H1 (cell line): ENCODE results near the gene NELL2. TPM values are rescaled to one million over a fixed set of nuclear protein-coding genes. Genes with fewer than 3 reads are reported as not detected.

Experiments
- CTCF ChIA-PET: fragments of 300-600 bp; sonication (Branson Sonifier 250); formaldehyde crosslinking; loops from one replicate; lab custom pipeline; 2021; ENCODE audit not compliant: partially characterized antibody; lab: Charles Lee
- POLR2A ChIA-PET: fragments of 300-600 bp; sonication (Branson Sonifier 250); formaldehyde crosslinking; loops from one replicate; lab custom pipeline; 2021; ENCODE audit warnings: inconsistent platforms; ENCODE audit not compliant: partially characterized antibody; lab: Charles Lee
- DNase-seq, 2 experiments: peaks; one replicate each; pipeline versions ENCODE4 v3.0.0 to v3.0.0-alpha.2; 2010 to 2022; ENCODE audit warnings: low spot score in 2 of 2, low read depth in 1 of 2, mixed read lengths in 1 of 2
- FAIRE-seq: peaks from 2 replicates; lab custom pipeline; 2011; peaks lifted over from hg19 to GRCh38; lab: Jason Lieb, UNC
- H2AFZ ChIP-seq: 2 replicates; pipeline ENCODE4 v1.8.1; 2012; ENCODE audit warnings: low read length, inconsistent platforms
- H2AK5ac ChIP-seq: 2 replicates; pipeline ENCODE4 v1.6.1; 2013; ENCODE audit warnings: low read depth, low read length
- H2BK120ac ChIP-seq: replicated peaks from 2 replicates; pipeline ENCODE3; 2013; ENCODE audit warnings: low read depth, low read length, inconsistent platforms
- H2BK12ac ChIP-seq: 2 replicates; pipeline ENCODE4 v1.6.1; 2013; ENCODE audit warnings: low read depth, low read length
- H2BK15ac ChIP-seq: 2 replicates; pipeline ENCODE4 v1.6.1; 2013; ENCODE audit warnings: low read length
- H2BK20ac ChIP-seq: 2 replicates; pipeline ENCODE4 v1.6.1; 2013; ENCODE audit warnings: low read length
- H2BK5ac ChIP-seq: 2 replicates; pipeline ENCODE4 v1.6.1; 2013; ENCODE audit warnings: low read depth, low read length
- H3K14ac ChIP-seq: 2 replicates; pipeline ENCODE4 v1.6.1; 2013; ENCODE audit warnings: inconsistent platforms; ENCODE audit not compliant: insufficient read length
- H3K18ac ChIP-seq: 2 replicates; pipeline ENCODE4 v1.6.1; 2013; ENCODE audit warnings: low read length; ENCODE audit errors: extremely low read depth
- H3K23ac ChIP-seq: 2 replicates; pipeline ENCODE4 v1.6.1; 2013; ENCODE audit warnings: inconsistent platforms; ENCODE audit not compliant: insufficient read length
- H3K23me2 ChIP-seq: 2 replicates; pipeline ENCODE4 v1.6.1; 2013; ENCODE audit warnings: low read depth, low read length
- H3K27ac ChIP-seq: 2 replicates; pipeline ENCODE4 v1.6.1; 2011; ENCODE audit warnings: low read depth, low read length, inconsistent platforms
- H3K27me3 ChIP-seq, 4 experiments: replicated peaks in 1 of 4; 1 replicate in 1 of 4; 2 replicates in 3 of 4; pipeline versions ENCODE4 v1.6.1 to v1.8.1; 2011 to 2013; ENCODE audit warnings: low read length in 3 of 4, mild to moderate bottlenecking in 3 of 4, inconsistent platforms in 2 of 4, mixed read lengths in 2 of 4, moderate library complexity in 1 of 4; ENCODE audit not compliant: control insufficient read depth in 3 of 4, insufficient read depth in 3 of 4; ENCODE audit errors: extremely low read depth in 1 of 4
- H3K36me3 ChIP-seq, 4 experiments: 2 replicates each; pipeline versions ENCODE4 v1.6.1 to v1.8.1; 2011 to 2013; ENCODE audit warnings: mild to moderate bottlenecking in 4 of 4, low read length in 3 of 4, moderate library complexity in 2 of 4, control low read depth in 1 of 4, inconsistent platforms in 1 of 4; ENCODE audit not compliant: insufficient read depth in 4 of 4, control insufficient read depth in 2 of 4
- H3K4ac ChIP-seq: replicated peaks from 2 replicates; pipeline ENCODE3; 2013; ENCODE audit warnings: low read length, low read depth, mixed read lengths, inconsistent platforms; ENCODE audit not compliant: insufficient read length
- H3K4me1 ChIP-seq, 4 experiments: replicated peaks in 1 of 4; 1 replicate in 1 of 4; 2 replicates in 3 of 4; pipeline versions ENCODE4 v1.6.1 to v1.8.1; 2011 to 2013; ENCODE audit warnings: low read length in 3 of 4, inconsistent platforms in 2 of 4, mixed read lengths in 1 of 4; ENCODE audit not compliant: insufficient read depth in 4 of 4, control insufficient read depth in 3 of 4
- H3K4me2 ChIP-seq, 2 experiments: 2 replicates each; pipeline versions ENCODE4 v1.6.1 to v1.8.1; 2011 to 2013; ENCODE audit warnings: low read depth in 2 of 2, low read length in 2 of 2, control low read depth in 1 of 2, inconsistent platforms in 1 of 2, mild to moderate bottlenecking in 1 of 2; ENCODE audit not compliant: insufficient read depth in 1 of 2
- H3K4me3 ChIP-seq, 4 experiments: fragments of 200-600, 300-600 bp in 1 of 4; sonication (generic), shearing (Covaris generic), sonication (Bioruptor Twin) in 1 of 4; 2 replicates each; pipeline versions ENCODE4 v1.5.1 to v1.8.1; 2011 to 2016; ENCODE audit warnings: low read length in 4 of 4, low read depth in 3 of 4, control low read depth in 2 of 4, inconsistent platforms in 2 of 4, mild to moderate bottlenecking in 2 of 4, mixed read lengths in 1 of 4, moderate library complexity in 1 of 4; ENCODE audit not compliant: insufficient read depth in 2 of 4; ENCODE audit errors: extremely low read depth in 1 of 4
- H3K56ac ChIP-seq: replicated peaks from 2 replicates; pipeline ENCODE3; 2013; ENCODE audit warnings: low read depth, mild to moderate bottlenecking, mixed read lengths, low read length, inconsistent platforms; ENCODE audit not compliant: insufficient read length
- H3K79me1 ChIP-seq: 2 replicates; pipeline ENCODE4 v1.6.1; 2013; ENCODE audit warnings: low read depth, low read length, control low read depth
- H3K79me2 ChIP-seq, 2 experiments: 2 replicates each; pipeline versions ENCODE4 v1.6.1 to v1.8.1; 2012 to 2013; ENCODE audit warnings: low read length in 2 of 2, mild to moderate bottlenecking in 2 of 2, inconsistent platforms in 1 of 2; ENCODE audit not compliant: insufficient read depth in 2 of 2, control insufficient read depth in 1 of 2
- H3K9ac ChIP-seq, 4 experiments: replicated peaks in 1 of 4; 1 replicate in 1 of 4; 2 replicates in 3 of 4; pipeline versions ENCODE4 v1.6.1 to v1.8.1; 2011 to 2013; ENCODE audit warnings: low read depth in 3 of 4, low read length in 3 of 4, control low read depth in 2 of 4, mild to moderate bottlenecking in 2 of 4, moderate library complexity in 2 of 4, inconsistent platforms in 1 of 4; ENCODE audit errors: extremely low read depth in 1 of 4
- H3K9me3 ChIP-seq, 2 experiments: 2 replicates each; pipeline versions ENCODE4 v1.6.1 to v1.8.1; 2012 to 2013; ENCODE audit warnings: mild to moderate bottlenecking in 2 of 2, moderate library complexity in 2 of 2, control low read depth in 1 of 2, inconsistent platforms in 1 of 2, low read depth in 1 of 2, low read length in 1 of 2, mixed read lengths in 1 of 2; ENCODE audit not compliant: insufficient read depth in 2 of 2
- H4K20me1 ChIP-seq, 2 experiments: replicated peaks in 1 of 2; 2 replicates each; pipeline versions ENCODE3 to v1.8.1; 2011 to 2013; ENCODE audit warnings: inconsistent platforms in 2 of 2, low read length in 2 of 2, mild to moderate bottlenecking in 1 of 2; ENCODE audit not compliant: insufficient read depth in 2 of 2, control insufficient read depth in 1 of 2
- H4K5ac ChIP-seq: 2 replicates; pipeline ENCODE4 v1.6.1; 2013; ENCODE audit warnings: low read length, low read depth, mixed read lengths, inconsistent platforms; ENCODE audit not compliant: insufficient read length
- H4K8ac ChIP-seq: 2 replicates; pipeline ENCODE4 v1.8.0; 2013; ENCODE audit warnings: mild to moderate bottlenecking, moderate library complexity, low read length, inconsistent platforms; ENCODE audit not compliant: insufficient read depth; ENCODE audit errors: extremely low read depth
- H4K91ac ChIP-seq: replicated peaks from 2 replicates; pipeline ENCODE3; 2013; ENCODE audit warnings: low read length, mixed read lengths, inconsistent platforms; ENCODE audit not compliant: insufficient read length
- ASH2L ChIP-seq: fragments of 200-600, 300-600 bp; sonication (generic); IDR thresholded peaks from one replicate; pipeline ENCODE4 v1.7.1; 2017; ENCODE audit warnings: low read length
- BACH1 ChIP-seq: IDR thresholded peaks from 2 replicates; pipeline ENCODE4 v1.6.1; 2012; ENCODE audit warnings: low read length, improper control_type of control experiment
- CBX5 ChIP-seq: fragments of 300-800, 300-1000 bp; sonication (generic); IDR thresholded peaks from 2 replicates; pipeline ENCODE4 v1.7.1; 2016; ENCODE audit warnings: antibody characterized with exemption, low read length, low read depth
- EP300 ChIP-seq, 2 experiments: IDR thresholded peaks; 1 replicate in 1 of 2; 2 replicates in 1 of 2; pipeline ENCODE4 v1.6.1; 2011 to 2012; ENCODE audit warnings: low read depth in 2 of 2, low read length in 2 of 2, mild to moderate bottlenecking in 2 of 2, borderline replicate concordance in 1 of 2, inconsistent platforms in 1 of 2, moderate library complexity in 1 of 2
- EZH2 ChIP-seq: fragments of 200-600 bp; sonication (generic); IDR thresholded peaks from 2 replicates; pipeline ENCODE4 v1.7.1; 2012; ENCODE audit warnings: low read depth, mild to moderate bottlenecking, moderate library complexity, low read length, inconsistent platforms; ENCODE audit not compliant: severe bottlenecking
- HDAC6 ChIP-seq: IDR thresholded peaks from one replicate; pipeline ENCODE4 v1.7.1; 2012; ENCODE audit warnings: low read depth, mild to moderate bottlenecking, inconsistent platforms, low read length, moderate library complexity
- JUND ChIP-seq: IDR thresholded peaks from 2 replicates; pipeline ENCODE4 v1.6.1; 2011; ENCODE audit warnings: mild to moderate bottlenecking, improper control_type of control experiment, low read length
- NANOG ChIP-seq: IDR thresholded peaks from 2 replicates; pipeline ENCODE4 v1.6.1; 2011; ENCODE audit warnings: low read length, low read depth, mild to moderate bottlenecking, inconsistent platforms; ENCODE audit not compliant: insufficient read depth, poor library complexity, severe bottlenecking
- PHF8 ChIP-seq: fragments of 200-600 bp; sonication (generic); conservative IDR thresholded peaks from 2 replicates; pipeline ENCODE4 v1.7.1; 2012; ENCODE audit warnings: low read depth, mild to moderate bottlenecking, inconsistent platforms, low read length, moderate library complexity
- SUZ12 ChIP-seq: fragments of 200-600 bp; sonication (generic); IDR thresholded peaks from 2 replicates; pipeline ENCODE4 v1.6.1; 2012; ENCODE audit warnings: mild to moderate bottlenecking, inconsistent platforms, low read length, moderate library complexity, mixed read lengths
- TAF1 ChIP-seq: IDR thresholded peaks from 2 replicates; pipeline ENCODE4 v1.6.1; 2011; ENCODE audit warnings: mild to moderate bottlenecking, low read depth, low read length
- TBP ChIP-seq: IDR thresholded peaks from 2 replicates; pipeline ENCODE4 v1.6.1; 2011; ENCODE audit warnings: low read depth, low read length, improper control_type of control experiment
- YY1 ChIP-seq: IDR thresholded peaks from 2 replicates; pipeline ENCODE4 v1.6.1; 2011; ENCODE audit warnings: low read depth, mild to moderate bottlenecking, low read length
- WGBS, 2 experiments: shearing (Covaris generic) in 1 of 2; methylation state at CpG; one replicate each; pipeline versions ENCODE4 v1.1.6 to v1.1.7; 2013 to 2015; ENCODE audit warnings: low lambda C conversion rate in 2 of 2, mixed read lengths in 2 of 2, inconsistent platforms in 1 of 2, low coverage in 1 of 2, missing lambda C conversion rate in 1 of 2; ENCODE audit not compliant: insufficient replicate concordance in 2 of 2, insufficient coverage in 1 of 2, insufficient read length in 1 of 2; ENCODE audit errors: extremely low coverage in 1 of 2, missing lambda C conversion rate in 1 of 2; 5-methylcytosine and 5-hydroxymethylcytosine counted together
- polyA plus RNA-seq, 7 experiments: library from polyadenylated mRNA; depleted of rRNA in 3 of 7; stranded (reverse) in 5 of 7; unstranded in 2 of 7; fragments of >200 nt in 5 of 7; fragments of 200-250 nt in 2 of 7; gene quantifications; 1 replicate in 5 of 7; 2 replicates in 1 of 7; 4 replicates in 1 of 7; pipeline versions ENCODE4 v1.2.1 to v1.2.3, GENCODE V29; 2011 to 2013; ENCODE audit warnings: missing spikeins in 2 of 7, mixed read lengths in 2 of 7
- total RNA-seq: library from RNA; stranded (reverse); fragmentation: NEBNext Ultra II Directional; extraction: Animal tissue kit (Norgen Biotek cat#: 25700); gene quantifications from 2 replicates; pipeline ENCODE4 v1.2.1, GENCODE V29; 2021
- TF ChIP-seq, protein P1 (sequence below): IDR thresholded peaks from 2 replicates; pipeline ENCODE4 v1.6.1; 2012; ENCODE audit warnings: inconsistent platforms

The NELL2 gene
- total and polyA plus RNA-seq, 2 of the 8 experiments (the other 6 are each of a cell fraction or from before 2014, with no cell fraction given) = 54.2 to 56.8 TPM

DNA sequence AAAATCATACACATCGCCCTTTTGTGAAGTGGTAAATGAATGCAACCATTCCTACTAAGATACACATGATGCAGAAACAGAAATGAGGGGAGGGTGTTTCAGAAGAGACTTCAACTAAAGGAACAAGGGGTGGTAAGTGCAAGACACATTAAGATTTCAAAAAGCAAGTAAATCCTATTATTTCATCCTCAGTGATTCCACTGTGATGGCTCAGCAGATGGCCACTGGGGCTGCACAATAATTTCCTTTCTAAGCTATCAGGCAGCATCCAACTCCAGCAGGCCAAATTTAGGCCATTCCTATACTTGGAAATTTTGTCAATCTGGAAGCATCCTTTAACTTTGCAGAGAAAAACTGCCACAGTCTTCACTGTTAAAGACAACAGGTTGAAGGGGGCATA is 272.4 kb downstream of the NELL2 start:
- no peak overlapping the region for H3K4me3 ChIP-seq
- H3K23ac ChIP-seq = no peak overlapping the region
- DNase-seq = no peak
- no peak overlapping the region for H2BK120ac ChIP-seq
- H3K23me2 ChIP-seq = no peaks in the 10 kb centered on the region; the same call in 1 of the 2 replicates
- no peaks in the 10 kb centered on the region for H3K79me1 ChIP-seq
- POLR2A ChIA-PET = interaction anchor here (1.0 kb wide), 1 partner anchor 10 kb away, joined by 3 read pairs; no protein-coding TSS in a partner anchor
- H3K14ac ChIP-seq = no peak overlapping the region
- H3K4me1 ChIP-seq = peaks cover 0 to 3% (median 0%) of the 10 kb centered on the region in 4 experiments; a peak in 1 of 7 replicates
- no peak overlapping the region for H2AFZ ChIP-seq
- no peak overlapping the region for H4K5ac ChIP-seq
- H3K4ac ChIP-seq = no peak overlapping the region
- no peaks in the 10 kb centered on the region for H4K20me1 ChIP-seq
- no peak overlapping the region for H3K18ac ChIP-seq
- H2BK20ac ChIP-seq = no peak overlapping the region
- no peak overlapping the region for H2BK5ac ChIP-seq
- no peak overlapping the region for H3K4me2 ChIP-seq
- peaks cover 0 to 2% (median 0%) of the 10 kb centered on the region in 4 experiments; a peak in 1 of 8 replicates for H3K36me3 ChIP-seq
- WGBS, 2 experiments = 79% methylated on average over 1 of the region's 1 CpG; no CpG with 5 or more reads in 1 of the 2 experiments
- CTCF ChIA-PET = interaction anchor here (0.9 kb wide), 1 partner anchor 10 kb away, joined by 3 read pairs; no protein-coding TSS in a partner anchor
- no peak overlapping the region for H4K91ac ChIP-seq
- no peak overlapping the region for H4K8ac ChIP-seq
- no peak overlapping the region for H3K27ac ChIP-seq
- no peak overlapping the region for H2BK15ac ChIP-seq
- no peaks in the 10 kb centered on the region for H3K9me3 ChIP-seq
- H2BK12ac ChIP-seq = no peak overlapping the region
- no peaks in the 10 kb centered on the region for H3K79me2 ChIP-seq
- H2AK5ac ChIP-seq = no peak overlapping the region
- no peak for FAIRE-seq
- no peak overlapping the region for H3K56ac ChIP-seq
- H3K27me3 ChIP-seq = no peaks in the 10 kb centered on the region
- H3K9ac ChIP-seq = no peak overlapping the region
- no peak for TF ChIP-seq EZH2
- TF ChIP-seq EP300 (IDR thresholded peaks at IDR 0.05; ENCODE audit: borderline replicate concordance in 1 of 2, low read depth in 2 of 2, low read length in 2 of 2) = no peak
- TF ChIP-seq PHF8 = no peak
- no peak for TF ChIP-seq BACH1
- TF ChIP-seq ASH2L = no peak
- TF ChIP-seq, protein P1, sequence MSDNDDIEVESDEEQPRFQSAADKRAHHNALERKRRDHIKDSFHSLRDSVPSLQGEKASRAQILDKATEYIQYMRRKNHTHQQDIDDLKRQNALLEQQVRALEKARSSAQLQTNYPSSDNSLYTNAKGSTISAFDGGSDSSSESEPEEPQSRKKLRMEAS = no peak
- no peak for TF ChIP-seq TAF1
- TF ChIP-seq HDAC6 = no peak
- no peak for TF ChIP-seq JUND
- no peak for TF ChIP-seq CBX5
- no peak for TF ChIP-seq YY1
- TF ChIP-seq SUZ12 = no peak
- no peak for TF ChIP-seq TBP
- TF ChIP-seq NANOG = no peak
